ENCODE data around the gene CCL27. TPM values are rescaled to one million over a fixed set of nuclear protein-coding genes. Genes with fewer than 3 reads are reported as not detected.

CCL27 gene
- total and polyA plus RNA-seq, 10 of the 15 experiments (the other 5 are each of a cell fraction or from before 2014, with no cell fraction given) = 0.45 TPM; not detected in 9

DNA sequence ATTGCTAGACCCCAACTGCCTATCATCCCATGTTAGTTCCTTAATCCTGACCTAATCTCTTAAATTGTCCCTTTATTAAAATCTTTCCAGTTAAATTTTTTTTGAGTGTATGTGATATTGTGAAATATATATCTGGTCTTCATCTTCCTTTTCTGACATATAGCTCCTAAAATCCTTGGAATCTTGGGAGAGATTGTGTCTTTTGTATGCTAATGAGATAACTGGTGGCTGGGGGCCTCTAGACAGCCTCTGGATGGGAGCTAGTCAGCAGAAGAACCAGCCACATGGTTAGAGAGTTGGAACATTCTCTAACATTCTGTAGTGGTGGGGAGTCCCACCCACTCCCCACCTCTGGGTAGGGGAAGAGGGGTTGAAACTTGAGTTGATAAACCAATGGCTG, 32.4 kb upstream of the CCL27 start:
- no peak overlapping the region for H3K27ac ChIP-seq (ENCODE audit: control insufficient read depth, insufficient read depth)
- no peak overlapping the region for H3K9ac ChIP-seq (ENCODE audit: control insufficient read depth, insufficient read depth, low read length)
- H3K4me2 ChIP-seq (ENCODE audit: control insufficient read depth, insufficient read depth) = no peak overlapping the region
- ChIA-PET CTCF (interaction anchor here (1.6 kb wide), 1 partner anchor 8 kb away, joined by 4 read pairs; no protein-coding TSS in a partner anchor), RAD21 (ENCODE audit: unreplicated experiment) (no interaction called here), SMC1A (ENCODE audit: uncharacterized antibody, unreplicated experiment) (interaction anchor here (1.0 kb wide), 1 partner anchor 9 kb away, joined by 3 read pairs; no protein-coding TSS in a partner anchor), POLR2A (no interaction called here)
- peaks cover 0 to 4% of the 10 kb centered on the region in 2 experiments; a peak in 2 of 4 replicates for H3K27me3 ChIP-seq (replicated peaks in 1 of 2; ENCODE audit: control insufficient read depth in 2 of 2, insufficient read depth in 2 of 2, low read length in 1 of 2)
- DNase-seq (ENCODE audit: low read depth, low spot score) = no peak
- H3K9me3 ChIP-seq (replicated peaks; ENCODE audit: control insufficient read depth, insufficient read depth, low read length) = no peaks in the 10 kb centered on the region
- no peak overlapping the region for H3K4me3 ChIP-seq
- no peak for ATAC-seq
- no TSS peak for BruUV-seq (replicated peaks)
- H4K20me1 ChIP-seq (ENCODE audit: control insufficient read depth, insufficient read depth) = no peaks in the 10 kb centered on the region
- in situ Hi-C loops (cut with MboI) = no loop called here
- H3K79me2 ChIP-seq (ENCODE audit: control insufficient read depth, insufficient read depth, low read length) = no peaks in the 10 kb centered on the region
- TF ChIP-seq WRNIP1 (IDR thresholded peaks at IDR 0.05; ENCODE audit: borderline replicate concordance, low read depth, low read length) (no peak), IKZF1 (conservative IDR thresholded peaks at IDR 0.05) (no peak), RB1 (IDR thresholded peaks at IDR 0.05; ENCODE audit: borderline replicate concordance) (no peak), NFIC (IDR thresholded peaks at IDR 0.05; ENCODE audit: low read depth, low read length) (no peak), ZNF274 (IDR thresholded peaks at IDR 0.05; ENCODE audit: insufficient read depth, insufficient read length) (no peak), BACH1 (IDR thresholded peaks at IDR 0.05; ENCODE audit: borderline replicate concordance) (no peak), TARDBP (IDR thresholded peaks at IDR 0.05; ENCODE audit: borderline replicate concordance) (no peak), TCF7 (IDR thresholded peaks at IDR 0.05; ENCODE audit: borderline replicate concordance) (no peak), CREM (IDR thresholded peaks at IDR 0.05; ENCODE audit: low read depth) (no peak), FOXM1 (IDR thresholded peaks at IDR 0.05; ENCODE audit: low read depth, low read length) (no peak), SP1 (IDR thresholded peaks at IDR 0.05; ENCODE audit: low read depth, low read length) (no peak), EED (IDR thresholded peaks at IDR 0.05; ENCODE audit: low read depth) (no peak)
- TF ChIP-seq, protein P1, sequence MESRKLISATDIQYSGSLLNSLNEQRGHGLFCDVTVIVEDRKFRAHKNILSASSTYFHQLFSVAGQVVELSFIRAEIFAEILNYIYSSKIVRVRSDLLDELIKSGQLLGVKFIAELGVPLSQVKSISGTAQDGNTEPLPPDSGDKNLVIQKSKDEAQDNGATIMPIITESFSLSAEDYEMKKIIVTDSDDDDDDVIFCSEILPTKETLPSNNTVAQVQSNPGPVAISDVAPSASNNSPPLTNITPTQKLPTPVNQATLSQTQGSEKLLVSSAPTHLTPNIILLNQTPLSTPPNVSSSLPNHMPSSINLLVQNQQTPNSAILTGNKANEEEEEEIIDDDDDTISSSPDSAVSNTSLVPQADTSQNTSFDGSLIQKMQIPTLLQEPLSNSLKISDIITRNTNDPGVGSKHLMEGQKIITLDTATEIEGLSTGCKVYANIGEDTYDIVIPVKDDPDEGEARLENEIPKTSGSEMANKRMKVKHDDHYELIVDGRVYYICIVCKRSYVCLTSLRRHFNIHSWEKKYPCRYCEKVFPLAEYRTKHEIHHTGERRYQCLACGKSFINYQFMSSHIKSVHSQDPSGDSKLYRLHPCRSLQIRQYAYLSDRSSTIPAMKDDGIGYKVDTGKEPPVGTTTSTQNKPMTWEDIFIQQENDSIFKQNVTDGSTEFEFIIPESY (IDR thresholded peaks at IDR 0.05) = no peak
- TF ChIP-seq, protein P2, sequence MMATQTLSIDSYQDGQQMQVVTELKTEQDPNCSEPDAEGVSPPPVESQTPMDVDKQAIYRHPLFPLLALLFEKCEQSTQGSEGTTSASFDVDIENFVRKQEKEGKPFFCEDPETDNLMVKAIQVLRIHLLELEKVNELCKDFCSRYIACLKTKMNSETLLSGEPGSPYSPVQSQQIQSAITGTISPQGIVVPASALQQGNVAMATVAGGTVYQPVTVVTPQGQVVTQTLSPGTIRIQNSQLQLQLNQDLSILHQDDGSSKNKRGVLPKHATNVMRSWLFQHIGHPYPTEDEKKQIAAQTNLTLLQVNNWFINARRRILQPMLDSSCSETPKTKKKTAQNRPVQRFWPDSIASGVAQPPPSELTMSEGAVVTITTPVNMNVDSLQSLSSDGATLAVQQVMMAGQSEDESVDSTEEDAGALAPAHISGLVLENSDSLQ (IDR thresholded peaks at IDR 0.05) = no peak
- H3K36me3 ChIP-seq (ENCODE audit: control insufficient read depth in 2 of 2, insufficient read depth in 2 of 2, low read length in 1 of 2) = no peaks in the 10 kb centered on the region
- FAIRE-seq = no peak
- H3K4me1 ChIP-seq (ENCODE audit: control insufficient read depth, insufficient read depth, low read length) = peaks cover 4% of the 10 kb centered on the region; the same call in 1 of the 2 replicates
- intact Hi-C loops (cut with micrococcal nuclease; ENCODE audit: unreplicated experiment) = no loop called here
- no peak overlapping the region for H2AFZ ChIP-seq (ENCODE audit: control insufficient read depth, low read depth, low read length)
